WTC11 (cell line): ENCODE results near the gene KRT82.

Source experiments
- CREB1 ChIP-seq: sonication (generic); formaldehyde crosslinking; IDR thresholded peaks from 2 replicates; pipeline ENCODE4 v1.8.0; 2023; ENCODE audit warnings: mild to moderate bottlenecking, missing genetic modification reagents
- CTCF ChIP-seq: fragments of 200-600 bp; IDR thresholded peaks from 2 replicates; pipeline ENCODE4 v1.8.0; 2022; ENCODE audit warnings: antibody characterized with exemption
- JUN ChIP-seq: sonication (generic); formaldehyde crosslinking; IDR thresholded peaks from 2 replicates; pipeline ENCODE4 v1.8.0; 2023; ENCODE audit warnings: mild to moderate bottlenecking, missing genetic modification reagents
- MAX ChIP-seq: sonication (generic); formaldehyde crosslinking; IDR thresholded peaks from 2 replicates; pipeline ENCODE4 v1.8.0; 2022; ENCODE audit warnings: mild to moderate bottlenecking, missing genetic modification reagents
- MXD4 ChIP-seq: fragments of 250-450 bp; sonication (Bioruptor Pico); IDR thresholded peaks from 2 replicates; pipeline ENCODE4 v1.8.0; 2021; ENCODE audit warnings: mild to moderate bottlenecking, moderate library complexity, borderline replicate concordance
- SOX15 ChIP-seq: fragments of 250-450 bp; sonication (Bioruptor Pico); IDR thresholded peaks from 2 replicates; pipeline ENCODE4 v1.9.0; 2021; ENCODE audit warnings: mild to moderate bottlenecking
- ZNF138 ChIP-seq: sonication (generic); formaldehyde crosslinking; conservative IDR thresholded peaks from 2 replicates; pipeline ENCODE4 v1.8.1; 2022; ENCODE audit warnings: mild to moderate bottlenecking, moderate library complexity, missing genetic modification reagents

- TF ChIP-seq MXD4 (no peak), CTCF (no peak), ZNF138 (no peak), MAX (CRISPR knock-in tag) (no peak), JUN (no peak), SOX15 (CRISPR knock-in tag) (no peak), CREB1 (CRISPR knock-in tag) (no peak)
Measured at GRCh38 chr12:52349196-52349595, 56.9 kb downstream of the KRT82 start.
